Omental fat pad (tissue), 4 donors: ENCODE results near the gene AGAP2. TPM values are rescaled to one million over a fixed set of nuclear protein-coding genes. Genes with fewer than 3 reads are reported as not detected.
"Not testable (repeated sequence)": the region's sequence is repeated elsewhere in the genome, so short reads cannot be mapped to it uniquely, and the experiment has no call there.

Experiments used
- ATAC-seq: fragments of 150-250 bp; one replicate; pipeline ENCODE4 v1.9.1; 2016; ENCODE audit warnings: mild to moderate bottlenecking, moderate library complexity; ENCODE audit not compliant: low FRiP score
- DNase-seq: peaks from one replicate; pipeline ENCODE4 v3.0.0-alpha.2; 2019; ENCODE audit warnings: low spot score
- CTCF ChIP-seq, 3 donors: fragments of 450-650 bp; IDR thresholded peaks; one replicate each; pipeline ENCODE4 v1.5.1; 2016 to 2017; ENCODE audit warnings: antibody characterized with exemption in 3 of 3, mild to moderate bottlenecking in 3 of 3, moderate library complexity in 2 of 3
- total RNA-seq, 4 donors: library from RNA; depleted of rRNA; stranded (reverse); fragments of >200 nt; gene quantifications; one replicate each; pipeline ENCODE4 v1.1.0, GENCODE V29; 2016

Gene AGAP2
- total RNA-seq, 4 donors from 2014 or later: 1.2 to 7.1 (median 1.9) TPM

- ATAC-seq (no peak), DNase-seq (no peak)
- TF ChIP-seq CTCF (IDR thresholded peaks at IDR 0.05): no peak
Measured at GRCh38 chr12:57775044-57775443, 36.5 kb upstream of the AGAP2 start.

- DNase-seq, ATAC-seq: not testable (repeated sequence)
Measured at GRCh38 chr12:57774634-57775033, 36.1 kb upstream of the AGAP2 start.

- no peak for DNase-seq
- peak; percentile 58 for ATAC-seq
Measured at GRCh38 chr12:57772429-57773322, 34.1 kb upstream of the AGAP2 start, which contains the start of gene EEF1AKMT3. EEF1AKMT3 (plus strand) TSS chr12:57772614; CDS start chr12:57772725, 111 bp downstream.

GRCh38 chr12:57771873-57772428 is 33.4 kb upstream of the AGAP2 start, which contains the start of gene METTL1:
METTL1 (minus strand) TSS chr12:57772105; CDS start chr12:57772083, 22 bp downstream.
- peak; percentile 93 for ATAC-seq
- peak; percentile 92 for DNase-seq
- TF ChIP-seq CTCF (IDR thresholded peaks at IDR 0.05): no peak

More at GRCh38 chr12:57772429-57773322, 34.1 kb upstream of the AGAP2 start, which contains the start of gene EEF1AKMT3:
- no peak for TF ChIP-seq CTCF (IDR thresholded peaks at IDR 0.05)

GRCh38 chr12:57771236-57771872 is 32.8 kb upstream of the AGAP2 start:
- ATAC-seq (peak; percentile 83), DNase-seq (peak; percentile 85)
- no peak for TF ChIP-seq CTCF (IDR thresholded peaks at IDR 0.05)

- ATAC-seq (no peak), DNase-seq (no peak)
- no peak for TF ChIP-seq CTCF (IDR thresholded peaks at IDR 0.05)
Measured at GRCh38 chr12:57770734-57771133, 32.2 kb upstream of the AGAP2 start.

GRCh38 chr12:57769594-57769993 is 31.1 kb upstream of the AGAP2 start:
- no peak for ATAC-seq
- DNase-seq: no peak
- TF ChIP-seq CTCF (IDR thresholded peaks at IDR 0.05): no peak
